IMR-90 (cell line): ENCODE measurements around the gene SEC24D.

Experiments
- POLR2A ChIP-seq: IDR thresholded peaks from 2 replicates; pipeline ENCODE4 v1.6.1; 2012; ENCODE audit warnings: mild to moderate bottlenecking, low read depth, low read length
- RAD21 ChIP-seq: IDR thresholded peaks from 2 replicates; pipeline ENCODE4 v1.6.1; 2012; ENCODE audit warnings: low read length, improper control_type of control experiment
- RFX5 ChIP-seq: IDR thresholded peaks from 2 replicates; pipeline ENCODE4 v1.8.0; 2012; ENCODE audit warnings: low read depth, mild to moderate bottlenecking, low read length, moderate library complexity
- TF ChIP-seq, protein P1 (sequence below): fragments of 150-350 bp; IDR thresholded peaks from 2 replicates; pipeline ENCODE4 v1.6.1; 2017; ENCODE audit warnings: mild to moderate bottlenecking, antibody characterized with exemption, low read length, low read depth
- TF ChIP-seq, protein P2 (sequence below): conservative IDR thresholded peaks from 2 replicates; pipeline ENCODE4 v1.5.1; 2012; ENCODE audit warnings: mild to moderate bottlenecking, low read depth, low read length, improper control_type of control experiment

DNA sequence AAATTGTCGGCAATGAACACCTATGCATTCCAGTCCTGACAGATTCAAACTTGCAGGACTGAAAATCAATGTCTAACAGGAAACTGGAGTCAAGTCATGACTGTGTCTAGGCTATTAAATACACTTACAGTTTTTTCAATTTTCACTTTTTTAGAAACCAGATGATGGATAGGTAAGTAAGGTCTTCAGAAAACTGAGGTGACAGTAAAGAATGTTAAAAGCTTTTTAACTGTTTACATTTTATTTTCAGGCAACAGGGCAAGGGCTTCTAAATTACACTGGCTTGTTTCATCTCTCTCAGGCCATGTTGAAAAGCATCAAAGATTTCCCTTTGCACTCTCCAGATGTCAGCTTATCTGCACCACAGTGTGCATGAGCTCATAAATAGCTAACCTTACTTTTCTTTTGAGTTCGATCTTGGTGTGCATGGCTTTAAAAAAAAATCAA lies 65.2 kb downstream of the SEC24D start:
- TF ChIP-seq, protein P1, sequence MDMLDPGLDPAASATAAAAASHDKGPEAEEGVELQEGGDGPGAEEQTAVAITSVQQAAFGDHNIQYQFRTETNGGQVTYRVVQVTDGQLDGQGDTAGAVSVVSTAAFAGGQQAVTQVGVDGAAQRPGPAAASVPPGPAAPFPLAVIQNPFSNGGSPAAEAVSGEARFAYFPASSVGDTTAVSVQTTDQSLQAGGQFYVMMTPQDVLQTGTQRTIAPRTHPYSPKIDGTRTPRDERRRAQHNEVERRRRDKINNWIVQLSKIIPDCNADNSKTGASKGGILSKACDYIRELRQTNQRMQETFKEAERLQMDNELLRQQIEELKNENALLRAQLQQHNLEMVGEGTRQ: no peak
- TF ChIP-seq, protein P2, sequence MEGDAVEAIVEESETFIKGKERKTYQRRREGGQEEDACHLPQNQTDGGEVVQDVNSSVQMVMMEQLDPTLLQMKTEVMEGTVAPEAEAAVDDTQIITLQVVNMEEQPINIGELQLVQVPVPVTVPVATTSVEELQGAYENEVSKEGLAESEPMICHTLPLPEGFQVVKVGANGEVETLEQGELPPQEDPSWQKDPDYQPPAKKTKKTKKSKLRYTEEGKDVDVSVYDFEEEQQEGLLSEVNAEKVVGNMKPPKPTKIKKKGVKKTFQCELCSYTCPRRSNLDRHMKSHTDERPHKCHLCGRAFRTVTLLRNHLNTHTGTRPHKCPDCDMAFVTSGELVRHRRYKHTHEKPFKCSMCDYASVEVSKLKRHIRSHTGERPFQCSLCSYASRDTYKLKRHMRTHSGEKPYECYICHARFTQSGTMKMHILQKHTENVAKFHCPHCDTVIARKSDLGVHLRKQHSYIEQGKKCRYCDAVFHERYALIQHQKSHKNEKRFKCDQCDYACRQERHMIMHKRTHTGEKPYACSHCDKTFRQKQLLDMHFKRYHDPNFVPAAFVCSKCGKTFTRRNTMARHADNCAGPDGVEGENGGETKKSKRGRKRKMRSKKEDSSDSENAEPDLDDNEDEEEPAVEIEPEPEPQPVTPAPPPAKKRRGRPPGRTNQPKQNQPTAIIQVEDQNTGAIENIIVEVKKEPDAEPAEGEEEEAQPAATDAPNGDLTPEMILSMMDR: no peak
- TF ChIP-seq POLR2A (no peak), RAD21 (no peak), RFX5 (no peak)
